CD4-positive, alpha-beta memory T cell (primary cell): ENCODE data around the gene PIGU. TPM values are rescaled to one million over a fixed set of nuclear protein-coding genes. Genes with fewer than 3 reads are reported as not detected.
"Not testable (repeated sequence)": the region's sequence is repeated elsewhere in the genome, so short reads cannot be mapped to it uniquely, and the experiment has no call there.

Experiments used
- CTCF ChIA-PET: fragments of 350-600 bp; sonication (Branson Sonifier 250); formaldehyde crosslinking; loops from one replicate; lab custom pipeline; 2021; ENCODE audit warnings: inconsistent platforms; ENCODE audit not compliant: partially characterized antibody; lab: Charles Lee
- POLR2A ChIA-PET: fragments of 350-600 bp; sonication (Branson Sonifier 250); formaldehyde crosslinking; loops from one replicate; lab custom pipeline; 2021; ENCODE audit not compliant: partially characterized antibody; lab: Charles Lee
- DNase-seq, 5 donors: peaks; one replicate each; pipeline versions ENCODE4 v3.0.0 to v3.0.0-alpha.2; 2020 to 2022; ENCODE audit warnings: mixed read lengths in 1 of 5
- H3K27ac ChIP-seq: one replicate; pipeline ENCODE4 v1.7.0; 2013; ENCODE audit warnings: low read depth, low read length
- H3K27me3 ChIP-seq: 2 replicates; pipeline ENCODE4 v1.7.0; 2013; ENCODE audit warnings: mild to moderate bottlenecking, low read length, moderate library complexity; ENCODE audit not compliant: insufficient read depth
- H3K36me3 ChIP-seq: 2 replicates; pipeline ENCODE4 v1.7.0; 2013; ENCODE audit warnings: mild to moderate bottlenecking, low read length, moderate library complexity; ENCODE audit not compliant: insufficient read depth
- H3K4me1 ChIP-seq: 2 replicates; pipeline ENCODE4 v1.7.0; 2013; ENCODE audit warnings: mild to moderate bottlenecking, low read length, moderate library complexity; ENCODE audit not compliant: insufficient read depth
- H3K4me3 ChIP-seq, 2 donors: one replicate each; pipeline ENCODE4 v1.7.0; 2013; ENCODE audit warnings: low read length in 2 of 2, mild to moderate bottlenecking in 1 of 2
- H3K9me3 ChIP-seq, 2 donors: one replicate each; pipeline ENCODE4 v1.7.0; 2013; ENCODE audit warnings: low read length in 2 of 2, control low read depth in 1 of 2; ENCODE audit not compliant: control insufficient read depth in 1 of 2
- H3K27ac Mint-ChIP-seq, 7 donors: one replicate each; pipeline ENCODE4 v1.8.0; 2020 to 2021; ENCODE audit warnings: mixed read lengths in 7 of 7, mild to moderate bottlenecking in 6 of 7, inconsistent platforms in 3 of 7, moderate library complexity in 3 of 7
- H3K27me3 Mint-ChIP-seq, 2 donors: one replicate each; pipeline ENCODE4 v1.8.0; 2020 to 2021; ENCODE audit warnings: mixed read lengths in 2 of 2
- H3K36me3 Mint-ChIP-seq, 2 donors: one replicate each; pipeline ENCODE4 v1.8.0; 2020 to 2021; ENCODE audit warnings: mixed read lengths in 2 of 2, inconsistent platforms in 1 of 2, mild to moderate bottlenecking in 1 of 2
- H3K4me1 Mint-ChIP-seq, 4 donors: one replicate each; pipeline ENCODE4 v1.8.0; 2020 to 2021; ENCODE audit warnings: mixed read lengths in 4 of 4, mild to moderate bottlenecking in 1 of 4
- H3K4me3 Mint-ChIP-seq, 8 donors: one replicate each; pipeline ENCODE4 v1.8.0; 2020 to 2021; ENCODE audit warnings: mixed read lengths in 8 of 8, mild to moderate bottlenecking in 7 of 8, moderate library complexity in 6 of 8, inconsistent platforms in 3 of 8
- H3K9me3 Mint-ChIP-seq, 8 donors: one replicate each; pipeline ENCODE4 v1.8.0; 2020 to 2021; ENCODE audit warnings: mixed read lengths in 8 of 8, mild to moderate bottlenecking in 5 of 8, inconsistent platforms in 3 of 8, moderate library complexity in 1 of 8
- intact Hi-C: fragments of 100-400 bp; cut with micrococcal nuclease; formaldehyde crosslinking; loops from one replicate; pipeline ENCODE4 v1.15.1; 2023
- polyA plus RNA-seq, 2 donors: library from polyadenylated mRNA; unstranded; fragments of 300-500 nt; fragmentation: Illumina TruSeq; gene quantifications; one replicate each; pipeline ENCODE4 v1.2.3, GENCODE V29; 2021
- total RNA-seq, 2 experiments: library from RNA; stranded (reverse); gene quantifications; one replicate each; pipeline ENCODE4 v1.2.3, GENCODE V29; 2021

The PIGU gene
- total and polyA plus RNA-seq, 4 experiments from 2014 or later: 15.1 to 34.2 (median 21.1) TPM

GRCh38 chr20:34525709-34526416, 151.0 kb downstream of the PIGU start:
- DNase-seq: no peak
- POLR2A ChIA-PET: interaction anchor here (1.2 kb wide), 1 partner anchor 9 kb away, joined by 5 read pairs; the partner anchor contains the start of gene DYNLRB1
- Mint-ChIP-seq H3K27me3 (no peaks in the 10 kb centered on the region), H3K4me3 (no peak overlapping the region), H3K27ac (peak overlapping the region in 1 of 7 donors; percentile 23), H3K36me3 (peaks cover 36 to 71% of the 10 kb centered on the region in 2 donors), H3K4me1 (peaks cover 28 to 47% (median 33%) of the 10 kb centered on the region in 4 donors), H3K9me3 (no peaks in the 10 kb centered on the region)
- CTCF ChIA-PET: no interaction called here
- intact Hi-C loops: no loop called here
- no peak overlapping the region for H3K4me3 ChIP-seq
- no peak overlapping the region for H3K27ac ChIP-seq
- no peaks in the 10 kb centered on the region for H3K27me3 ChIP-seq
- H3K36me3 ChIP-seq: peaks cover 36% of the 10 kb centered on the region
- no peaks in the 10 kb centered on the region for H3K9me3 ChIP-seq
- H3K4me1 ChIP-seq: peaks cover 25% of the 10 kb centered on the region

DNA sequence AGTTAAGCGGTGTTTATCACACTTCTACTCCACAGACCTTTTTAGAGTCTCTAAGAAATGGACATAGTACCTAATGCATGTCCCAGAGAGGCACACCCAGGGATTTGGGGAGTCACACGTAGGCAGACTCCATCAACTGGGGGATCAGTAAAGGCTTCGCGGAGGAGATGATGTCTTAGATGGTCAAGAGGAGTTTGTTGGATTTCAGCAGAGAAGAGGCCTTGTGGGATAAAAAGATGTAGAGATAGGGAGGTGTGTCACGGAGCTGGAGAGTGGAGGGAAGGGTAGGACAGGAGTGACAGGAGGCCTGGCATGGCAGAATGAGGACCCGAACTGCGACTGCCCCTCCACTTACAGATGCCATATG, 151.6 kb downstream of the PIGU start:
- Mint-ChIP-seq H3K27me3 (no peaks in the 10 kb centered on the region), H3K4me1 (peaks cover 28 to 45% (median 31%) of the 10 kb centered on the region in 4 donors), H3K4me3 (no peak overlapping the region), H3K9me3 (no peaks in the 10 kb centered on the region), H3K27ac (peak overlapping the region in 2 of 7 donors; percentile 57 to 61), H3K36me3 (peaks cover 33 to 71% of the 10 kb centered on the region in 2 donors)
- no peak for DNase-seq
- POLR2A ChIA-PET: interaction anchor here (1.2 kb wide), 1 partner anchor 8 kb away, joined by 5 read pairs; the partner anchor contains the start of gene DYNLRB1
- Histone ChIP-seq H3K27me3 (no peaks in the 10 kb centered on the region), H3K9me3 (no peaks in the 10 kb centered on the region), H3K4me3 (no peak overlapping the region), H3K36me3 (peaks cover 36% of the 10 kb centered on the region), H3K4me1 (peaks cover 28% of the 10 kb centered on the region), H3K27ac (no peak overlapping the region)
- CTCF ChIA-PET: no interaction called here
- intact Hi-C loops: no loop called here

DNA sequence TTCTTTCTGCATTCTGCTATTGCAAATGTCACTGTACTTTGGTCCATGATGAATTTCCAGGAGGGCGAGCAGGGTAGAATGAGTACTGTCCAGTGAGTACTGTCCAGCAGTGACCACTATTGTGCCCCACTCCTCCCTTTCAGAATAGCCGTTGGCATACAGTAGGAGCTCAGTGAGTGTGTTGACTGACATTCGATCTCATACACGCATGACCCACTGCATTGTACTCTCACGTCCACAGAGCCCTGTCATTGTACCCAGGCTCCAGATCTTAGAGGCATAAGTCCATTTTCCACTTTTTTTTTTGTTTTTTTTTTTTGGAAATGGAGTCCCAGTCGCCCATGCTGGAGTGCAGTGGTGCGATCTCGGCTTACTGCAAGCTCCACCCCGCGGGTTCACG, 152.5 kb downstream of the PIGU start:
- H3K4me3 Mint-ChIP-seq: peak overlapping the region in 1 of 8 donors; percentile 39
- peaks cover 33 to 66% of the 10 kb centered on the region in 2 donors for H3K36me3 Mint-ChIP-seq
- intact Hi-C loops: no loop called here
- H3K4me1 Mint-ChIP-seq: peaks cover 32 to 53% (median 39%) of the 10 kb centered on the region in 4 donors
- DNase-seq: no peak
- Histone ChIP-seq H3K9me3 (no peaks in the 10 kb centered on the region), H3K27ac (no peak overlapping the region), H3K36me3 (peaks cover 30% of the 10 kb centered on the region), H3K4me3 (no peak overlapping the region), H3K27me3 (no peaks in the 10 kb centered on the region), H3K4me1 (peaks cover 30% of the 10 kb centered on the region)
- H3K9me3 Mint-ChIP-seq: no peaks in the 10 kb centered on the region
- ChIA-PET CTCF (interaction anchor here (0.7 to 2.8 kb wide), 2 partner anchors 30 to 213 kb away, joined by 3 to 25 read pairs; no protein-coding TSS in a partner anchor), POLR2A (no interaction called here)
- no peaks in the 10 kb centered on the region for H3K27me3 Mint-ChIP-seq
- H3K27ac Mint-ChIP-seq: peak overlapping the region in 2 of 7 donors; percentile 27 to 59

DNA sequence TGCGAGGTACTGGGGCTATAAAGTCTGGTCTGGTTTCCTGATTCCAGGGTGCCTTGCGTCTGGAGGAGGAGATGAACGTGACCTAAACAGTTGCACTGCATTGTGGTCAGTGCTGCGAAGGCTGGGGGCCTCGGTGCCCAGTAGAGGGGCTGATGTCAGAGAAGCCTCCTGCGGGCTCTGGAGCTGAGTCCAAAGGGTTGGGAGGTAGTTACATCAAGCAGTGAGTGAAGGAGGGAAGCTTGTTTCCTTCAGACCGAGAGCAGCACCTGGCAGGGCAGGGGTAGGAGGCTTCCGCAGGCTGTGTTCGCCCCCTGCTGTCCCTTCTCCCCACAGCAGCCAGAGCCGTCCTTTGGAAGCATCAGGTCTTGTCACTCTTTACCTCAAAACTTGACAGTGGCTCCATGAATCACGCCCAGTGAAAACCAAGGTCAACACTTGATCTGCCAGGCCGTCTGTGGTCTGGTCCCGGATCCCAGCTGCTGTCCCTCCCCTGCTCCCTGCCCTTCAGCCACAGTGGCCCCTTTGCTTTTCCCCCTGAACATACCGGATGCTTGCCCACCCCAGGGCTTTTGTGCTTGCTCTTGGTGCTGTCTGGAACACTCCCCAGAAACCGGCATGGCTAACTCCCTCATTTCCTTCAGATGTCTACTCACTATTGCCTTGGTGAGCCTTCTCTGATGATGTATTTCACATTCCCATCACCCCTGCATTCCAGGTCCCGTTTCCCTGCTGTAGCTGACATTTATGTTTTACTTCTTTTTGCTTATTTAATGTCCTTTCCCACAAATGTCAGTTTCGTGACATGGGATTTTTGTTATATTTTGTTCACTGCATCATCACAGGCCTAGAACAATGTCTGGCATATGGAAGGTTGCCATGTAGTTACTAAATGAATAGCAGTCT, 153.7 kb downstream of the PIGU start:
- CTCF ChIA-PET: interaction anchor here (0.6 to 2.8 kb wide), 4 partner anchors 11 to 211 kb away, joined by 3 to 25 read pairs (median 4); no protein-coding TSS in a partner anchor
- Mint-ChIP-seq H3K4me3 (peak overlapping the region in 2 of 8 donors; percentile 7 to 55), H3K36me3 (peaks cover 27 to 57% of the 10 kb centered on the region in 2 donors), H3K27ac (peak overlapping the region in 6 of 7 donors; percentile 29 to 77 (median 66)), H3K27me3 (no peaks in the 10 kb centered on the region), H3K9me3 (no peaks in the 10 kb centered on the region), H3K4me1 (peaks cover 34 to 65% (median 47%) of the 10 kb centered on the region in 4 donors)
- POLR2A ChIA-PET: interaction anchor here (0.8 to 1.6 kb wide), 2 partner anchors 8 to 10 kb away, joined by 3 read pairs; no protein-coding TSS in a partner anchor
- intact Hi-C loops: loop anchor here (1.0 kb wide), 1 partner anchor 211 kb away; no protein-coding TSS in a partner anchor
- Histone ChIP-seq H3K36me3 (peaks cover 22% of the 10 kb centered on the region), H3K27ac (no peak overlapping the region), H3K27me3 (no peaks in the 10 kb centered on the region), H3K4me1 (peaks cover 41% of the 10 kb centered on the region), H3K4me3 (no peak overlapping the region), H3K9me3 (no peaks in the 10 kb centered on the region)
- peak in 4 of 5 donors; percentile 31 to 40 (median 33) for DNase-seq

DNA sequence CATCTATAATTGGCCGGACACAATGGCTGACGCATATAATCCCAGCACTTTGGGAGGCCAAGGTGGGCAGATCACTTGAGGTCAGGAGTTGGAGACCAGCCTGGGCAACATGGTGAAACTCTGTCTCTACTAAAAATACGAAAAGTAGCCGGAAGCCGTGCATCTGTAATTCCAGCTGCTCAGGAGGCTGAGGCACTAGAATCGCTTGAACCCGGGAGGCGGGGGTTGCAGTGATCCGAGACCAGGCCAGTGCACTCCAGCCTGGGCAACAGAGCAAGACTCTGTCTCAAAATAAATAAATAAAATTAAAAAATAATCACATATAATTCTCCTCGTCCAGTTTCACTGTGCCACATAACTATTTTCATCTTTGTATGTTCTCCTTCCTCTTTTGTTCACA, 157.1 kb downstream of the PIGU start:
- POLR2A ChIA-PET, H3K27me3 Mint-ChIP-seq, H3K9me3 Mint-ChIP-seq, H3K27ac ChIP-seq, CTCF ChIA-PET, H3K9me3 ChIP-seq, DNase-seq, H3K4me3 ChIP-seq, H3K27me3 ChIP-seq, H3K36me3 ChIP-seq: not testable (repeated sequence)
- H3K4me1 ChIP-seq: peaks cover 56% of the 10 kb centered on the region
- peaks cover 3 to 50% of the 10 kb centered on the region in 2 donors for H3K36me3 Mint-ChIP-seq
- intact Hi-C loops: loop anchor here (5.0 kb wide), 1 partner anchor 963 kb away; no protein-coding TSS in a partner anchor
- peak overlapping the region in 1 of 8 donors; percentile 58 for H3K4me3 Mint-ChIP-seq
- H3K27ac Mint-ChIP-seq: peak overlapping the region in 1 of 7 donors; percentile 81
- H3K4me1 Mint-ChIP-seq: peaks cover 39 to 88% (median 54%) of the 10 kb centered on the region in 4 donors

DNA sequence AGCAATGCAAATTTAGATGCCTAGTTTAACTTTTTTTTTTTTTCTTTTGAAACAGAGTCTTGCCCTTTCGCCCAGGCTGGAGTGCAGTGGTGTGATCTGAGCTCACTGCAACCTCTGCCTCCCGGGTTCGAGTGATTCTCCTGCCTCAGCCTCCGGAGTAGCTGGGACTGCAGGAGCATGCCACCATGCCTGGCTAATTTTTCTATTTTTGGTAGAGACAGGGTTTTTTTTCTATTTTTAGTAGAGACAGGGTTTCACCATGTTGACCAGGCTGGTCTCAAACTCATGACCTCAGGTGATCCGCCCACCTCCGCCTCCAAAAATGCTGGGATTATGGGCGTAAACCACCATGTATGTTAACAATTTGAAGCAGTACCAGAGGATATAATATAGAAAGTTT, 158.0 kb downstream of the PIGU start:
- H3K27me3 ChIP-seq, DNase-seq, H3K36me3 ChIP-seq, POLR2A ChIA-PET, H3K9me3 ChIP-seq, H3K27ac ChIP-seq, H3K9me3 Mint-ChIP-seq, H3K27me3 Mint-ChIP-seq, H3K4me3 ChIP-seq: not testable (repeated sequence)
- H3K36me3 Mint-ChIP-seq: peaks cover 3 to 42% of the 10 kb centered on the region in 2 donors
- peaks cover 41 to 92% (median 55%) of the 10 kb centered on the region in 4 donors for H3K4me1 Mint-ChIP-seq
- CTCF ChIA-PET: interaction anchor here (0.7 kb wide), 2 partner anchors 208 to 251 kb away, joined by 3 read pairs; no protein-coding TSS in a partner anchor
- peaks cover 62% of the 10 kb centered on the region for H3K4me1 ChIP-seq
- peak overlapping the region in 4 of 8 donors; percentile 48 to 70 (median 56) for H3K4me3 Mint-ChIP-seq
- intact Hi-C loops: loop anchor here (5.0 kb wide), 1 partner anchor 962 kb away; no protein-coding TSS in a partner anchor
- peak overlapping the region in 2 of 7 donors; percentile 75 to 99 for H3K27ac Mint-ChIP-seq
